ENCODE results near the gene SPON1.

Gene SPON1

GRCh38 chr11:14203321-14203720 is 240.8 kb downstream of the SPON1 start:
- DNase-seq (ENCODE audit: low spot score), result no peak
- TF ChIP-seq CTCF (IDR thresholded peaks at IDR 0.05; ENCODE audit: borderline replicate concordance, control extremely low read depth, extremely low read depth, insufficient read depth, missing control alignments), result no peak
- in situ Hi-C loops (cut with MboI; ENCODE audit: low sequenced_read_pairs, unreplicated experiment), result no loop called here

- in situ Hi-C loops (cut with MboI; ENCODE audit: low sequenced_read_pairs, unreplicated experiment), result no loop called here
- TF ChIP-seq CTCF (IDR thresholded peaks at IDR 0.05; ENCODE audit: borderline replicate concordance, control extremely low read depth, extremely low read depth, insufficient read depth, missing control alignments), result no peak
- no peak for DNase-seq (ENCODE audit: low spot score)
Measured at GRCh38 chr11:14212986-14213385, 250.5 kb downstream of the SPON1 start.

- in situ Hi-C loops (cut with MboI; ENCODE audit: low sequenced_read_pairs, unreplicated experiment), result no loop called here
- TF ChIP-seq CTCF (IDR thresholded peaks at IDR 0.05; ENCODE audit: borderline replicate concordance, control extremely low read depth, extremely low read depth, insufficient read depth, missing control alignments), result no peak
Measured at GRCh38 chr11:14218728-14219127, 256.2 kb downstream of the SPON1 start.

GRCh38 chr11:14223636-14224288 is 261.2 kb downstream of the SPON1 start:
- DNase-seq (ENCODE audit: low spot score), result no peak
- no peak for TF ChIP-seq CTCF (IDR thresholded peaks at IDR 0.05; ENCODE audit: borderline replicate concordance, control extremely low read depth, extremely low read depth, insufficient read depth, missing control alignments)
- in situ Hi-C loops (cut with MboI; ENCODE audit: low sequenced_read_pairs, unreplicated experiment), result no loop called here

More at GRCh38 chr11:14218728-14219127, 256.2 kb downstream of the SPON1 start:
- no peak for DNase-seq (ENCODE audit: low spot score)

GRCh38 chr11:14224395-14224794 is 261.9 kb downstream of the SPON1 start:
- DNase-seq (ENCODE audit: low spot score), result no peak
- no peak for TF ChIP-seq CTCF (IDR thresholded peaks at IDR 0.05; ENCODE audit: borderline replicate concordance, control extremely low read depth, extremely low read depth, insufficient read depth, missing control alignments)
- in situ Hi-C loops (cut with MboI; ENCODE audit: low sequenced_read_pairs, unreplicated experiment), result no loop called here

GRCh38 chr11:14225666-14226065 is 263.1 kb downstream of the SPON1 start:
- in situ Hi-C loops (cut with MboI; ENCODE audit: low sequenced_read_pairs, unreplicated experiment), result no loop called here
- TF ChIP-seq CTCF (IDR thresholded peaks at IDR 0.05; ENCODE audit: borderline replicate concordance, control extremely low read depth, extremely low read depth, insufficient read depth, missing control alignments), result no peak
- DNase-seq (ENCODE audit: low spot score), result no peak

Data from GM13976 (cell line).